Stimulated activated naive CD8-positive, alpha-beta T cell treated with anti-CD3 and anti-CD28 coated beads, Interleukin-15, Interleukin-2, amounts not matched to agents 100 ng/mL and 50 ng/mL, for 24 hours (primary cell): ENCODE measurements around the gene CISH.

Source experiments
- H3K27ac Mint-ChIP-seq: one replicate; pipeline ENCODE4 v1.8.0; 2021; ENCODE audit warnings: mild to moderate bottlenecking, mixed read lengths
- H3K27me3 Mint-ChIP-seq: one replicate; pipeline ENCODE4 v1.8.0; 2021; ENCODE audit warnings: mixed read lengths
- H3K36me3 Mint-ChIP-seq: one replicate; pipeline ENCODE4 v1.8.0; 2021; ENCODE audit warnings: low read depth, mixed read lengths
- H3K4me1 Mint-ChIP-seq: one replicate; pipeline ENCODE4 v1.8.0; 2021; ENCODE audit warnings: low read depth, mixed read lengths
- H3K4me3 Mint-ChIP-seq: one replicate; pipeline ENCODE4 v1.8.0; 2021; ENCODE audit warnings: mild to moderate bottlenecking, mixed read lengths
- H3K9me3 Mint-ChIP-seq: one replicate; pipeline ENCODE4 v1.8.0; 2021; ENCODE audit warnings: mixed read lengths

CISH gene

GRCh38 chr3:50600841-50601591 lies 10.6 kb downstream of the CISH start:
- Mint-ChIP-seq H3K36me3 (peaks cover 40% of the 10 kb centered on the region), H3K27me3 (no peaks in the 10 kb centered on the region), H3K4me1 (peaks cover 84% of the 10 kb centered on the region), H3K4me3 (peak overlapping the region; percentile 80), H3K9me3 (no peaks in the 10 kb centered on the region), H3K27ac (peak overlapping the region; percentile 100)

DNA sequence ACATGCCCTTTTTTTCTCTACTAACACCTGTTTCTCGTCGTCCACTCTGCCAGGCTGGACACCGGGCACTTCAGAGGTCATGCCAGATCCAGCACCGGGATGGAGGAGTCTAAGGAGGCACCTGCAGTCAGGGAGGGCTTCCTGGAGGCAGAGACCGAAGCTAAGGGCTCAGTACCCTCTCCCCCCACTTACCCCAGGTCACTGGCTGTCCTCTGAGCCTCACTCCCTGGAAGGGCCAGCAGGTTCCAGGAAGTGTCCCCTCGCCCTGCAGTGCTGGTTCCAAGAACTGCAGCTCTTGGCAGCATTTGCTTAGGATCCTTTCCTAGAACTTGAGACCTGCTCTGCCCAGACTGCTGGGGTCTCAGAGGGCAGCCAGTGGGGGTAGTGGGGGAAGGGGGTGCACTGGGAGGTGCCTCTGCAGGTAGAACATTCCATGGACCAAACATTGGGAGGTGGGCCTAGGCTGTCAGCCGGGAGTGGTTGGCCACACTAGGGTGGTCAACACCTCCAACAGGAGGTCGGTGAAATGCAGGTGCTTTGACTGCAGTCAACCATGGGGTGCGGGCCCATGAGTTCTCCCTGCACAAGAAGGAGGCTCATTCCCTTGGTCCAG lies 11.3 kb downstream of the CISH start:
- Mint-ChIP-seq H3K27me3 (no peaks in the 10 kb centered on the region), H3K4me1 (peaks cover 84% of the 10 kb centered on the region), H3K9me3 (no peaks in the 10 kb centered on the region), H3K27ac (peak overlapping the region; percentile 100), H3K4me3 (peak overlapping the region; percentile 80), H3K36me3 (peaks cover 34% of the 10 kb centered on the region)

DNA sequence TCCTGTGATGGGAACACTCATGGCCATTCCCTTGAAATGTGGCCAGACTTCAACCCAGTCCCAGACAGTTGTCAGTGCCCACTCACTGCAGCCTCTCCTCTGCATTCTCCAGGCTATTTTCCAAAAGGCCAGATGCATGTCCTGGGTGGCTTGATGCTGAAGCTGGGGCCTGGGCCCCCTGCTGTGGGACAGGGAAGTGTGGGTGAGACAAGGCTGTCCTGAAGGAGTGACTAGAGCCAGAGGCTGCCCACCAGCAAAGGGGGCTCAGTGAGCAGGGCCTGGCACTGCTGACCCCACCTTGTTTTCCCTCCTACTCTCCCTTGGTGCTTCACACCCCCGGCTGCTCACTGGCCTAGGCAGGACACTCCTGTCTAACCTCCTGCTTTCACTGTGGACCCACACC lies 11.9 kb downstream of the CISH start:
- H3K4me3 Mint-ChIP-seq, result peak overlapping the region; percentile 80
- peak overlapping the region; percentile 100 for H3K27ac Mint-ChIP-seq
- H3K27me3 Mint-ChIP-seq, result no peaks in the 10 kb centered on the region
- H3K4me1 Mint-ChIP-seq, result peaks cover 84% of the 10 kb centered on the region
- no peaks in the 10 kb centered on the region for H3K9me3 Mint-ChIP-seq
- peaks cover 33% of the 10 kb centered on the region for H3K36me3 Mint-ChIP-seq

DNA sequence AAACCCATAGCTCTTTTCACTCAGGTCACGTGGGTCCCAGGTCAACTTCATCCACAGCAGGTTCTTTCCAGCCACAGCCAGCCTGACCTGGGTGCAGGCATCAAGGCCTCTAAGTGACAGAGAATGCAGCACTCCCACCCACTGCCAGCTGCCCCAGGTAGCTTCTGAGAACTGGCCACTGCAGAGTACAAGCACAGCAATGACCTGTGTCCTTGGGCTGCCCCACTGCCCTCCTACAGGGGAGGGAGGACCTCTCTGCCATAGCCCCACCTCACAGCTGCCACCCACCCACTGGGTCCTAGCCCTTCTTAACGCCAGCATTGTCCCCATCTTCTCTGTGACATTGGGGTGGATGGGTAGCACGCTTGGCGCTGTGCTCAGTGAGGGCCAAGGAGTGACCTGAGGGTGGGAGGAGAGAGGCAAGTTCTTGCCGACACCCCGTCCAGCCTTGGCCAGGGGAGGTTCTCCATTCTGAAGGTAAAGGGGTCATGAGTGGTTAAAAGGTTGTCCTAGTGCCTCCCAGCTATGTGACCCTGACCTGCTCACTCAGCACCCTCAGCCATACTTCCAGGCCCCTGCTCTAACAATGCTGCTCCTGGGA lies 12.4 kb downstream of the CISH start:
- H3K27ac Mint-ChIP-seq, result peak overlapping the region; percentile 100
- H3K9me3 Mint-ChIP-seq, result no peaks in the 10 kb centered on the region
- peaks cover 84% of the 10 kb centered on the region for H3K4me1 Mint-ChIP-seq
- H3K27me3 Mint-ChIP-seq, result no peaks in the 10 kb centered on the region
- peak overlapping the region; percentile 80 for H3K4me3 Mint-ChIP-seq
- H3K36me3 Mint-ChIP-seq, result peaks cover 28% of the 10 kb centered on the region

DNA sequence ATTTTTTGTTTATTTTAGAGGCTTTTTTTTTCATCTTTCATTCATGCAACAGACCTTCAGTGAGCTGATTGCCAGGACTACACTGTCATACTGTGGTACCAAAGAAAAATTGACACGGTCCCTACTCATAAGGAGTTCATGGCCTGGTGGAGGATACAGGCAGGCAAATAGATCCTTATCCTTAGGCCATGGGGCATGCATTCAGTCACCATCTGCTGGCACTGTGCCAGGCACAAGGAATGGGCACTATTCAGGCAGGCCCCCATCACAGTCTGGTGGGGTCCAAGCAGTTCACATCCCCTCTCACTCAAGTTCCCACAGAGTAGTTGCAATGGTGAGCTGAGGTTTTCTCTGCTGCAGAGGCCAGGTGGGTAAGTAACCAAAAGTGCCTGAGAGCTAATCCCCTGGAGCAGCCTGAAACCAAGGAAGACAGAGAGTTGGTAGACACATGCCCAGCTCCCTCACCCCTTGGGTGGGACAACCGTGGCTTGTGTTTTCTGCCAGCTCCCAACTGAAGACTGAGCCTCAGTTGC lies 17.3 kb downstream of the CISH start:
- H3K9me3 Mint-ChIP-seq, result no peaks in the 10 kb centered on the region
- no peaks in the 10 kb centered on the region for H3K27me3 Mint-ChIP-seq
- H3K27ac Mint-ChIP-seq, result peak overlapping the region; percentile 93
- H3K4me3 Mint-ChIP-seq, result no peak overlapping the region
- peaks cover 14% of the 10 kb centered on the region for H3K36me3 Mint-ChIP-seq
- H3K4me1 Mint-ChIP-seq, result peaks cover 82% of the 10 kb centered on the region

- Mint-ChIP-seq H3K9me3 (no peaks in the 10 kb centered on the region), H3K4me3 (peak overlapping the region; percentile 6), H3K27ac (peak overlapping the region; percentile 93), H3K36me3 (peaks cover 6% of the 10 kb centered on the region), H3K4me1 (peaks cover 85% of the 10 kb centered on the region), H3K27me3 (no peaks in the 10 kb centered on the region)
Observed at GRCh38 chr3:50592568-50592967, 19.0 kb downstream of the CISH start.

DNA sequence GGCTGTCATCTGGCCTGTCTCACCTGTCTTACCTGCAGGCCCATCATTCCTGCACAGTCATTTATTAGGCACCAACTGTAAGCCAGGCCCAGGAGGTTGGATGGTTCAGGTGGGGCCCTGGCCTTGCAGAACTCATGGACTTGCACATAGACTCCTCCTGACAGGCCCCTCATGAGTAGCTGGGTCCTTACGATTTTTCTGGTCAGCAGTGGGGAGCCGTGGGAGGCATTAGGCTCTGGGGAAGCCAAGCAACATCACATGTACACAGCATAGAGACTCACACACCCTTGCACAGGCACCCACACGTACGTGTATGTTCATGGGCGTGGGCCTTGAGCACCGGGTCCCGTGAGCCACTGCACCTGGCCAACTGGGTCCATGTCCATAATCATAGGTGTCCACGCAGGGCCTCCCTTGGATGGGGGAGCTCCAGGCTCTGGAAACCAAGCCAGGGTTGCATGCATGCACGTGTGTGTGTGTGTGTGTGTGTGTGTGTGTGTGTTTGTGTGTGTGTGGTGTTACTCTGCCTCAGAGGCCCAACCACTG lies 20.3 kb downstream of the CISH start:
- Mint-ChIP-seq H3K9me3 (no peaks in the 10 kb centered on the region), H3K27ac (peak overlapping the region; percentile 93), H3K27me3 (no peaks in the 10 kb centered on the region), H3K4me3 (peak overlapping the region; percentile 62), H3K4me1 (peaks cover 98% of the 10 kb centered on the region), H3K36me3 (peaks cover 6% of the 10 kb centered on the region)

GRCh38 chr3:50588759-50589433 lies 22.7 kb downstream of the CISH start:
- Mint-ChIP-seq H3K4me3 (peak overlapping the region; percentile 61), H3K27ac (peak overlapping the region; percentile 93), H3K27me3 (no peaks in the 10 kb centered on the region), H3K36me3 (peaks cover 17% of the 10 kb centered on the region), H3K4me1 (peaks cover 98% of the 10 kb centered on the region), H3K9me3 (no peaks in the 10 kb centered on the region)

- H3K36me3 Mint-ChIP-seq, result peaks cover 23% of the 10 kb centered on the region
- no peaks in the 10 kb centered on the region for H3K9me3 Mint-ChIP-seq
- no peaks in the 10 kb centered on the region for H3K27me3 Mint-ChIP-seq
- peaks cover 98% of the 10 kb centered on the region for H3K4me1 Mint-ChIP-seq
- H3K27ac Mint-ChIP-seq, result peak overlapping the region; percentile 93
- peak overlapping the region; percentile 61 for H3K4me3 Mint-ChIP-seq
Observed at GRCh38 chr3:50587806-50588758, 23.5 kb downstream of the CISH start.

- peak overlapping the region; percentile 93 for H3K27ac Mint-ChIP-seq
- H3K36me3 Mint-ChIP-seq, result peaks cover 28% of the 10 kb centered on the region
- H3K4me3 Mint-ChIP-seq, result peak overlapping the region; percentile 8
- no peaks in the 10 kb centered on the region for H3K27me3 Mint-ChIP-seq
- peaks cover 96% of the 10 kb centered on the region for H3K4me1 Mint-ChIP-seq
- no peaks in the 10 kb centered on the region for H3K9me3 Mint-ChIP-seq
Observed at GRCh38 chr3:50587373-50587772, 24.2 kb downstream of the CISH start.

- Mint-ChIP-seq H3K9me3 (no peaks in the 10 kb centered on the region), H3K4me1 (peaks cover 90% of the 10 kb centered on the region), H3K27ac (peak overlapping the region; percentile 93), H3K36me3 (peaks cover 32% of the 10 kb centered on the region), H3K27me3 (no peaks in the 10 kb centered on the region), H3K4me3 (no peak overlapping the region)
Observed at GRCh38 chr3:50586763-50587070, 24.9 kb downstream of the CISH start.

DNA sequence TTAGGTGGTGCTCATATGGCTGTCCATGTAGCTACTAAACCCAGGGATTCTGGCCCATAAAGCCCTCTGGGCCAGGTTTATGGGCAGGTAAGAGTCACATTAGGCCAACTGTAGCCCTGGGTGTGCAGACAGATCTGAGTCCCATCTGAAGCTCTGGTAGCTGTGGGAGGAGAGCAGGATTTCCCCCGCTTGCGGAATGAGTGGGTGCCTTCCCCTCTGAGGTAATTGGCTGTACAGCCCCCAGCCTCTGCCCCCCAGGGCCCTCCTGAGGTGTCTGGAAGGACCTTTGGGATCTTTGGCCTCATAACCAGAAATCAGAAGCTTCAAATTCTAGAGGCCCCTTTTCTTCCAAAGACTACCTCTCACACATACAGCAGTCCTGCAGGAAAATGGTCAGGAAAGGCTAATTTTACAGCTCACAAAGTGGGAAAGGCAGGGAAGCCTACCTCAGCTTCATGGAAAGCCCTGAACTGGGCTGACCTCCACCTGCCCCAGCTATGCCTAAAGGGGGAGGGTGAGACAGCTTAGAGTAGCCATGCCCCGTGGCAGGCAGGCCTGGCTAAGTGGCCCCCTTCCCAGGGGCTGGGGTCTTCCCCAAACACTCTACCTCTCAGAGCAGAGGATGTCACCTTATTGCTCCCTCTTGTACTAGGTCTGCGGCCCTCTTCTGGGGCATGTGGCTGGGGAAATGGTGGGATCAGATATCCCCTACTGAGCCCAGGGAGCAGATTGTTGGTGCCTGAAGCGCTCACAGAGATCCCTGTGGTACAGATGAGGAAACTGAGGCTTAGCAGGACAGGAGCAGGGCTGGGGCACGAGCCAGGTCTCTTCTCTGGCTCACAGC lies 25.4 kb downstream of the CISH start:
- H3K4me3 Mint-ChIP-seq, result peak overlapping the region; percentile 41
- H3K27ac Mint-ChIP-seq, result peak overlapping the region; percentile 93
- peaks cover 84% of the 10 kb centered on the region for H3K4me1 Mint-ChIP-seq
- H3K27me3 Mint-ChIP-seq, result no peaks in the 10 kb centered on the region
- H3K36me3 Mint-ChIP-seq, result peaks cover 32% of the 10 kb centered on the region
- H3K9me3 Mint-ChIP-seq, result no peaks in the 10 kb centered on the region

GRCh38 chr3:50584391-50584790 lies 27.2 kb downstream of the CISH start:
- H3K36me3 Mint-ChIP-seq, result peaks cover 34% of the 10 kb centered on the region
- peaks cover 68% of the 10 kb centered on the region for H3K4me1 Mint-ChIP-seq

More at GRCh38 chr3:50584391-50584790, 27.2 kb downstream of the CISH start:
- Mint-ChIP-seq H3K4me3 (no peak overlapping the region), H3K27ac (peak overlapping the region; percentile 93), H3K9me3 (no peaks in the 10 kb centered on the region), H3K27me3 (no peaks in the 10 kb centered on the region)
